C4-2B (cell line): Measurements from ENCODE around the gene MBTD1.

Experiments
- ZFX ChIP-seq: fragments of 450-650 bp; IDR thresholded peaks from 2 replicates; pipeline ENCODE4 v1.6.1; 2017
- TF ChIP-seq, protein P1 (sequence below): fragments of 450-650 bp; conservative IDR thresholded peaks from 2 replicates; pipeline ENCODE4 v1.5.1; 2017; ENCODE audit warnings: mild to moderate bottlenecking

GRCh38 chr17:51147650-51148049 lies 112.2 kb downstream of the MBTD1 start:
- TF ChIP-seq, protein P1, sequence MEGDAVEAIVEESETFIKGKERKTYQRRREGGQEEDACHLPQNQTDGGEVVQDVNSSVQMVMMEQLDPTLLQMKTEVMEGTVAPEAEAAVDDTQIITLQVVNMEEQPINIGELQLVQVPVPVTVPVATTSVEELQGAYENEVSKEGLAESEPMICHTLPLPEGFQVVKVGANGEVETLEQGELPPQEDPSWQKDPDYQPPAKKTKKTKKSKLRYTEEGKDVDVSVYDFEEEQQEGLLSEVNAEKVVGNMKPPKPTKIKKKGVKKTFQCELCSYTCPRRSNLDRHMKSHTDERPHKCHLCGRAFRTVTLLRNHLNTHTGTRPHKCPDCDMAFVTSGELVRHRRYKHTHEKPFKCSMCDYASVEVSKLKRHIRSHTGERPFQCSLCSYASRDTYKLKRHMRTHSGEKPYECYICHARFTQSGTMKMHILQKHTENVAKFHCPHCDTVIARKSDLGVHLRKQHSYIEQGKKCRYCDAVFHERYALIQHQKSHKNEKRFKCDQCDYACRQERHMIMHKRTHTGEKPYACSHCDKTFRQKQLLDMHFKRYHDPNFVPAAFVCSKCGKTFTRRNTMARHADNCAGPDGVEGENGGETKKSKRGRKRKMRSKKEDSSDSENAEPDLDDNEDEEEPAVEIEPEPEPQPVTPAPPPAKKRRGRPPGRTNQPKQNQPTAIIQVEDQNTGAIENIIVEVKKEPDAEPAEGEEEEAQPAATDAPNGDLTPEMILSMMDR = no peak
- no peak for TF ChIP-seq ZFX
